GM18511 (cell line): ENCODE results near the gene TRABD.

Experiments
- ATAC-seq: cut with Tn5 transposase; IDR thresholded peaks from one replicate; pipeline ENCODE4 v1.9.1; 2021; ENCODE audit warnings: mild to moderate bottlenecking, moderate library complexity; ENCODE audit not compliant: unreplicated experiment

The TRABD gene

GRCh38 chr22:50216684-50217520 lies 31.2 kb downstream of the TRABD start:
- no peak for ATAC-seq

- ATAC-seq: no peak
These were observed 31.9 kb downstream of the TRABD start for GRCh38 chr22:50217543-50218152.

GRCh38 chr22:50218153-50218995 lies 32.7 kb downstream of the TRABD start:
- ATAC-seq: no peak

GRCh38 chr22:50218996-50219727 lies 33.4 kb downstream of the TRABD start:
- no peak for ATAC-seq

GRCh38 chr22:50219800-50220602 lies 34.3 kb downstream of the TRABD start:
- no peak for ATAC-seq

GRCh38 chr22:50220603-50221409 lies 35.1 kb downstream of the TRABD start:
- no peak for ATAC-seq

GRCh38 chr22:50221410-50222300 lies 35.9 kb downstream of the TRABD start:
- no peak for ATAC-seq

- ATAC-seq: no peak
These were observed 36.8 kb downstream of the TRABD start for GRCh38 chr22:50222508-50222907.

GRCh38 chr22:50224071-50224470 lies 38.4 kb downstream of the TRABD start:
- ATAC-seq: no peak

GRCh38 chr22:50225200-50225969 lies 39.7 kb downstream of the TRABD start:
- ATAC-seq: no peak

GRCh38 chr22:50226063-50226874 lies 40.6 kb downstream of the TRABD start:
- no peak for ATAC-seq

- ATAC-seq: no peak
These were observed 41.1 kb downstream of the TRABD start for GRCh38 chr22:50226875-50227165.

- no peak for ATAC-seq
These were observed 42.0 kb downstream of the TRABD start for GRCh38 chr22:50227579-50228215.

- ATAC-seq: no peak
These were observed 42.7 kb downstream of the TRABD start for GRCh38 chr22:50228366-50228765.

- no peak for ATAC-seq
These were observed 43.7 kb downstream of the TRABD start for GRCh38 chr22:50229370-50229769.

- ATAC-seq: no peak
These were observed 46.9 kb downstream of the TRABD start for GRCh38 chr22:50232481-50233151.
